ENCODE data around the gene AKR7A3. TPM values are rescaled to one million over a fixed set of nuclear protein-coding genes. Genes with fewer than 3 reads are reported as not detected.

The AKR7A3 gene
- total and polyA plus RNA-seq, 9 of the 15 experiments (the other 6 are each of a cell fraction or from before 2014, with no cell fraction given): 0.04 to 1.5 (median 0.44) TPM; not detected in 1

DNA sequence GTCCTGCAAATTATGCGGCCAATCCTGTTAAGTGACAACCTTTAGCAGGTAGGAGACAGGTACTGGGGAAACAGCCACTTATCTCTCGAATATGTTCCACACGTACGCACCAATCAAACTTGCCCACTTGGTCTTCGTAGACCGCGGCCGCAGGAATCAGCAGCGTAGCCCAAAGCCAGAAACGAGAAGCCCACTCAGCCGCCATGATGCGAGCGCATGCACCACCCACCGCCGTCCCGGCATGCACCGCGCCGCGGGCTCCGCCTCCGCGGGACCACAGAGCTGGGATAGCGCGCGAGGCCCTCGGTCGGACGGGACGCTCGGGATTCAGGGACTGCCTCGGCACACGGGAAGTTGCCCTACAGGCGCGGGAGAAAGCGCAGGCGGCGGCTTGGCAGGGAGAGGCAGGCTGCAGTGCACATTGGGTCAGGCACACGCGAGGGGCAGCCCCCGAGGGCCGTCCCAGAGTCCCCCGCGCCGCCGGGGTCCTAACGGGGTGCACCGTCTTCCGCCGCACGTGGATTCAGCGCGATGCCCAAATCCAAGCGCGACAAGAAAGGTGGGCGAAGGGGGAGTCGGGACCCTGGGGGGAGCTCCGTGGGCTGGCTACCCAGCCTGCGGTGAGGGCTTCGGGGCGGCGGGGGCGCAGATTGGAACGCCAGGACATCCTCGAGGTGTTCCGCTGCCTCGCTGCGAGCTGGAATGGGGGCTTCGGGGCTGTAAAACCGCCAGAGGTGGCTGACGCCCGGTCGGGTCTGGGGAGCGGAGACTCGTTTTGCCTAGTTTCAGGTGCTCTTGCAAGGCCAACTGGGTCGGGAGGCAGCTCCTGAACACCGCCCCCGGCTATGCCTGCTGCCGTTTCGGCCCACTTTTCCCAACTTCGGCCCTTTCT is 37.0 kb downstream of the AKR7A3 start, which contains the start of the genes EMC1 and MRTO4 (continued):
- no peak for TF ChIP-seq DPF2 (IDR thresholded peaks at IDR 0.05)
- 0 out of 2 replicates have a peak, but pooled peaks have one; percentile 50 for TF ChIP-seq CAMTA2 (CRISPR knock-in tag; conservative IDR thresholded peaks at IDR 0.05)
- TF ChIP-seq XRCC5 (IDR thresholded peaks at IDR 0.05; ENCODE audit: low read depth, low read length): peak; percentile 72; the same call in 1 of the 2 replicates
- TF ChIP-seq, protein P1, sequence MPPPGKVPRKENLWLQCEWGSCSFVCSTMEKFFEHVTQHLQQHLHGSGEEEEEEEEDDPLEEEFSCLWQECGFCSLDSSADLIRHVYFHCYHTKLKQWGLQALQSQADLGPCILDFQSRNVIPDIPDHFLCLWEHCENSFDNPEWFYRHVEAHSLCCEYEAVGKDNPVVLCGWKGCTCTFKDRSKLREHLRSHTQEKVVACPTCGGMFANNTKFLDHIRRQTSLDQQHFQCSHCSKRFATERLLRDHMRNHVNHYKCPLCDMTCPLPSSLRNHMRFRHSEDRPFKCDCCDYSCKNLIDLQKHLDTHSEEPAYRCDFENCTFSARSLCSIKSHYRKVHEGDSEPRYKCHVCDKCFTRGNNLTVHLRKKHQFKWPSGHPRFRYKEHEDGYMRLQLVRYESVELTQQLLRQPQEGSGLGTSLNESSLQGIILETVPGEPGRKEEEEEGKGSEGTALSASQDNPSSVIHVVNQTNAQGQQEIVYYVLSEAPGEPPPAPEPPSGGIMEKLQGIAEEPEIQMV (tag; conservative IDR thresholded peaks at IDR 0.05; ENCODE audit: low read depth): no peak
- peak; percentile 90 for TF ChIP-seq RBM22 (IDR thresholded peaks at IDR 0.05; ENCODE audit: low read depth, low read length, poor library complexity, severe bottlenecking)
- TF ChIP-seq TCF3 (CRISPR knock-in tag; IDR thresholded peaks at IDR 0.05): peak; percentile 38; the same call in 1 of the 2 replicates
- TF ChIP-seq LARP7 (IDR thresholded peaks at IDR 0.05): no peak
- TF ChIP-seq, protein P2, sequence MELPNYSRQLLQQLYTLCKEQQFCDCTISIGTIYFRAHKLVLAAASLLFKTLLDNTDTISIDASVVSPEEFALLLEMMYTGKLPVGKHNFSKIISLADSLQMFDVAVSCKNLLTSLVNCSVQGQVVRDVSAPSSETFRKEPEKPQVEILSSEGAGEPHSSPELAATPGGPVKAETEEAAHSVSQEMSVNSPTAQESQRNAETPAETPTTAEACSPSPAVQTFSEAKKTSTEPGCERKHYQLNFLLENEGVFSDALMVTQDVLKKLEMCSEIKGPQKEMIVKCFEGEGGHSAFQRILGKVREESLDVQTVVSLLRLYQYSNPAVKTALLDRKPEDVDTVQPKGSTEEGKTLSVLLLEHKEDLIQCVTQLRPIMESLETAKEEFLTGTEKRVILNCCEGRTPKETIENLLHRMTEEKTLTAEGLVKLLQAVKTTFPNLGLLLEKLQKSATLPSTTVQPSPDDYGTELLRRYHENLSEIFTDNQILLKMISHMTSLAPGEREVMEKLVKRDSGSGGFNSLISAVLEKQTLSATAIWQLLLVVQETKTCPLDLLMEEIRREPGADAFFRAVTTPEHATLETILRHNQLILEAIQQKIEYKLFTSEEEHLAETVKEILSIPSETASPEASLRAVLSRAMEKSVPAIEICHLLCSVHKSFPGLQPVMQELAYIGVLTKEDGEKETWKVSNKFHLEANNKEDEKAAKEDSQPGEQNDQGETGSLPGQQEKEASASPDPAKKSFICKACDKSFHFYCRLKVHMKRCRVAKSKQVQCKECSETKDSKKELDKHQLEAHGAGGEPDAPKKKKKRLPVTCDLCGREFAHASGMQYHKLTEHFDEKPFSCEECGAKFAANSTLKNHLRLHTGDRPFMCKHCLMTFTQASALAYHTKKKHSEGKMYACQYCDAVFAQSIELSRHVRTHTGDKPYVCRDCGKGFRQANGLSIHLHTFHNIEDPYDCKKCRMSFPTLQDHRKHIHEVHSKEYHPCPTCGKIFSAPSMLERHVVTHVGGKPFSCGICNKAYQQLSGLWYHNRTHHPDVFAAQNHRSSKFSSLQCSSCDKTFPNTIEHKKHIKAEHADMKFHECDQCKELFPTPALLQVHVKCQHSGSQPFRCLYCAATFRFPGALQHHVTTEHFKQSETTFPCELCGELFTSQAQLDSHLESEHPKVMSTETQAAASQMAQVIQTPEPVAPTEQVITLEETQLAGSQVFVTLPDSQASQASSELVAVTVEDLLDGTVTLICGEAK (IDR thresholded peaks at IDR 0.05): peak; percentile 43; the same call in 1 of the 2 replicates
- TF ChIP-seq, protein P2 (CRISPR knock-in tag; IDR thresholded peaks at IDR 0.05): no peak
- TF ChIP-seq PRMT5 (CRISPR knock-in tag; IDR thresholded peaks at IDR 0.05): peak; percentile 29; the same call in 1 of the 2 replicates
- TF ChIP-seq ZNF23 (CRISPR knock-in tag; IDR thresholded peaks at IDR 0.05): no peak; the same call in 1 of the 2 replicates
- peak; percentile 85; the same call in 1 of the 2 replicates for TF ChIP-seq SMAD3 (CRISPR knock-in tag; conservative IDR thresholded peaks at IDR 0.05)
- TF ChIP-seq BRCA1 (IDR thresholded peaks at IDR 0.05): no peak
- no peak for TF ChIP-seq BRCA1 (CRISPR knock-in tag; IDR thresholded peaks at IDR 0.05)
- peak; percentile 89 for TF ChIP-seq CTBP1 (IDR thresholded peaks at IDR 0.05; ENCODE audit: borderline replicate concordance)
- TF ChIP-seq, protein P3, sequence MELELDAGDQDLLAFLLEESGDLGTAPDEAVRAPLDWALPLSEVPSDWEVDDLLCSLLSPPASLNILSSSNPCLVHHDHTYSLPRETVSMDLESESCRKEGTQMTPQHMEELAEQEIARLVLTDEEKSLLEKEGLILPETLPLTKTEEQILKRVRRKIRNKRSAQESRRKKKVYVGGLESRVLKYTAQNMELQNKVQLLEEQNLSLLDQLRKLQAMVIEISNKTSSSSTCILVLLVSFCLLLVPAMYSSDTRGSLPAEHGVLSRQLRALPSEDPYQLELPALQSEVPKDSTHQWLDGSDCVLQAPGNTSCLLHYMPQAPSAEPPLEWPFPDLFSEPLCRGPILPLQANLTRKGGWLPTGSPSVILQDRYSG (tag; conservative IDR thresholded peaks at IDR 0.05; ENCODE audit: low read depth): 0 out of 2 replicates have a peak, but pooled peaks have one; percentile 16

Measured in K562 (cell line).